ACC112 (cell line): Measurements from ENCODE around the gene CDH23.

Experiments used
- H2AFZ ChIP-seq: fragments of 200-600 bp; sonication (generic); one replicate; pipeline ENCODE4 v1.6.0; 2017; ENCODE audit warnings: antibody characterized with exemption, low read length; ENCODE audit not compliant: unreplicated experiment
- H3K27ac ChIP-seq: fragments of 200-600 bp; sonication (generic); 2 replicates; pipeline ENCODE4 v1.5.1; 2014; ENCODE audit warnings: low read depth, mild to moderate bottlenecking, antibody characterized with exemption, low read length, moderate library complexity
- H3K27me3 ChIP-seq: fragments of 200-600 bp; sonication (generic); 2 replicates; pipeline ENCODE4 v1.6.1; 2014; ENCODE audit warnings: mild to moderate bottlenecking, antibody characterized with exemption, low read length, moderate library complexity, mixed read lengths; ENCODE audit not compliant: insufficient read depth
- H3K36me3 ChIP-seq: fragments of 200-600 bp; sonication (generic); 2 replicates; pipeline ENCODE4 v1.6.1; 2016; ENCODE audit warnings: mild to moderate bottlenecking, antibody characterized with exemption, low read length, moderate library complexity, mixed read lengths; ENCODE audit not compliant: insufficient read depth
- H3K4me1 ChIP-seq: fragments of 200-600 bp; sonication (generic); one replicate; pipeline ENCODE4 v1.6.1; 2016; ENCODE audit warnings: low read length, mixed read lengths; ENCODE audit not compliant: insufficient read depth, unreplicated experiment, control insufficient read depth
- H3K4me3 ChIP-seq: fragments of 200-600 bp; sonication (generic); 2 replicates; pipeline ENCODE4 v1.5.1; 2014; ENCODE audit warnings: mild to moderate bottlenecking, low read depth, low read length
- H3K79me2 ChIP-seq: fragments of 200-600 bp; sonication (generic); one replicate; pipeline ENCODE4 v1.6.0; 2016; ENCODE audit warnings: low read length; ENCODE audit not compliant: control insufficient read depth, unreplicated experiment, insufficient read depth

CDH23 gene

GRCh38 chr10:71684356-71685173, 287.8 kb downstream of the CDH23 start:
- no peaks in the 10 kb centered on the region for H3K36me3 ChIP-seq
- H2AFZ ChIP-seq = no peak overlapping the region
- no peaks in the 10 kb centered on the region for H3K79me2 ChIP-seq
- H3K4me1 ChIP-seq = no peaks in the 10 kb centered on the region
- no peak overlapping the region for H3K27ac ChIP-seq
- H3K27me3 ChIP-seq = peaks cover 6% of the 10 kb centered on the region
- no peak overlapping the region for H3K4me3 ChIP-seq

GRCh38 chr10:71685554-71686232, 289.0 kb downstream of the CDH23 start:
- Histone ChIP-seq H3K36me3 (no peaks in the 10 kb centered on the region), H3K79me2 (no peaks in the 10 kb centered on the region), H3K4me3 (no peak overlapping the region), H3K4me1 (no peaks in the 10 kb centered on the region), H3K27me3 (peaks cover 6% of the 10 kb centered on the region), H3K27ac (no peak overlapping the region), H2AFZ (no peak overlapping the region)

GRCh38 chr10:71687077-71687476, 290.4 kb downstream of the CDH23 start:
- Histone ChIP-seq H3K27ac (no peak overlapping the region), H3K27me3 (peaks cover 2% of the 10 kb centered on the region; the same call in 1 of the 2 replicates), H3K4me3 (no peak overlapping the region), H2AFZ (no peak overlapping the region), H3K4me1 (no peaks in the 10 kb centered on the region), H3K36me3 (no peaks in the 10 kb centered on the region), H3K79me2 (no peaks in the 10 kb centered on the region)

GRCh38 chr10:71687480-71687879, 290.8 kb downstream of the CDH23 start:
- Histone ChIP-seq H3K4me3 (no peak overlapping the region), H3K36me3 (no peaks in the 10 kb centered on the region), H3K79me2 (no peaks in the 10 kb centered on the region), H3K4me1 (no peaks in the 10 kb centered on the region), H3K27ac (no peak overlapping the region), H2AFZ (no peak overlapping the region), H3K27me3 (no peaks in the 10 kb centered on the region)

- H3K27me3 ChIP-seq = no peaks in the 10 kb centered on the region
- H3K27ac ChIP-seq = no peak overlapping the region
- no peak overlapping the region for H3K4me3 ChIP-seq
- H3K79me2 ChIP-seq = no peaks in the 10 kb centered on the region
- H3K36me3 ChIP-seq = no peaks in the 10 kb centered on the region
- H3K4me1 ChIP-seq = peaks cover 3% of the 10 kb centered on the region
- H2AFZ ChIP-seq = no peak overlapping the region
These were observed 291.5 kb downstream of the CDH23 start for GRCh38 chr10:71688256-71688655.

- no peaks in the 10 kb centered on the region for H3K36me3 ChIP-seq
- no peaks in the 10 kb centered on the region for H3K79me2 ChIP-seq
- H3K27me3 ChIP-seq = no peaks in the 10 kb centered on the region
- no peak overlapping the region for H3K27ac ChIP-seq
- H3K4me3 ChIP-seq = no peak overlapping the region
- no peak overlapping the region for H2AFZ ChIP-seq
- peaks cover 10% of the 10 kb centered on the region for H3K4me1 ChIP-seq
These were observed 293.5 kb downstream of the CDH23 start for GRCh38 chr10:71690094-71690720.

GRCh38 chr10:71691405-71691804, 294.7 kb downstream of the CDH23 start:
- Histone ChIP-seq H3K4me1 (peaks cover 10% of the 10 kb centered on the region), H3K27ac (no peak overlapping the region), H3K36me3 (no peaks in the 10 kb centered on the region), H3K79me2 (no peaks in the 10 kb centered on the region), H3K4me3 (no peak overlapping the region), H2AFZ (no peak overlapping the region), H3K27me3 (no peaks in the 10 kb centered on the region)

GRCh38 chr10:71692598-71693306, 296.0 kb downstream of the CDH23 start:
- Histone ChIP-seq H3K36me3 (no peaks in the 10 kb centered on the region), H3K79me2 (no peaks in the 10 kb centered on the region), H3K27me3 (no peaks in the 10 kb centered on the region), H3K27ac (no peak overlapping the region), H3K4me3 (no peak overlapping the region), H2AFZ (no peak overlapping the region), H3K4me1 (peaks cover 10% of the 10 kb centered on the region)

GRCh38 chr10:71693377-71693776, 296.7 kb downstream of the CDH23 start:
- Histone ChIP-seq H3K36me3 (no peaks in the 10 kb centered on the region), H3K4me3 (no peak overlapping the region), H3K4me1 (peaks cover 10% of the 10 kb centered on the region), H3K27ac (no peak overlapping the region), H3K79me2 (no peaks in the 10 kb centered on the region), H3K27me3 (no peaks in the 10 kb centered on the region), H2AFZ (no peak overlapping the region)

GRCh38 chr10:71694039-71694501, 297.4 kb downstream of the CDH23 start:
- Histone ChIP-seq H3K4me3 (no peak overlapping the region), H3K4me1 (peaks cover 10% of the 10 kb centered on the region), H3K27ac (no peak overlapping the region), H3K79me2 (no peaks in the 10 kb centered on the region), H2AFZ (no peak overlapping the region), H3K36me3 (no peaks in the 10 kb centered on the region), H3K27me3 (0 out of 2 replicates have a peak, but pooled peaks cover 6% of the 10 kb centered on the region)
